ENCODE results near the gene LEUTX.

DNA sequence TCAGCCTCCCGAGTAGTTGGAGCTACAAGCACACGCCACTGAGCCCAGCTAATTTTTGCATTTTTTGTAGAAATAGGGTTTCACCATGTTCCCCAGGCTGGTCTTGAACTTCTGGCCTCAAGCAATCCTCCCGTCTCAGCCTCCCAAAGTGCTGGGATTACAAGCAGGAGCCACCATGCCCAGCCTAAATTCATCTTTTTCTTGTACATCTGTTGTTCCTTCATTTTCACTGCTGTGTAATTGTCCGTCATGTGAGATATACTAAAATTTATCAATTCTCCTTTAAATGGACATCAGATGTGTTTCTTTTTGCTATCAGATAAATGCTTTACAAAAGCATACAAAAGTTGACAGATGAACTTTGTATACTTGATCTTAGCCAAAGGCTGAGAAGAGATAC is 32.4 kb downstream of the LEUTX start:
- TF ChIP-seq POLR2AphosphoS5 (IDR thresholded peaks at IDR 0.05) = no peak
- TF ChIP-seq, protein P1, sequence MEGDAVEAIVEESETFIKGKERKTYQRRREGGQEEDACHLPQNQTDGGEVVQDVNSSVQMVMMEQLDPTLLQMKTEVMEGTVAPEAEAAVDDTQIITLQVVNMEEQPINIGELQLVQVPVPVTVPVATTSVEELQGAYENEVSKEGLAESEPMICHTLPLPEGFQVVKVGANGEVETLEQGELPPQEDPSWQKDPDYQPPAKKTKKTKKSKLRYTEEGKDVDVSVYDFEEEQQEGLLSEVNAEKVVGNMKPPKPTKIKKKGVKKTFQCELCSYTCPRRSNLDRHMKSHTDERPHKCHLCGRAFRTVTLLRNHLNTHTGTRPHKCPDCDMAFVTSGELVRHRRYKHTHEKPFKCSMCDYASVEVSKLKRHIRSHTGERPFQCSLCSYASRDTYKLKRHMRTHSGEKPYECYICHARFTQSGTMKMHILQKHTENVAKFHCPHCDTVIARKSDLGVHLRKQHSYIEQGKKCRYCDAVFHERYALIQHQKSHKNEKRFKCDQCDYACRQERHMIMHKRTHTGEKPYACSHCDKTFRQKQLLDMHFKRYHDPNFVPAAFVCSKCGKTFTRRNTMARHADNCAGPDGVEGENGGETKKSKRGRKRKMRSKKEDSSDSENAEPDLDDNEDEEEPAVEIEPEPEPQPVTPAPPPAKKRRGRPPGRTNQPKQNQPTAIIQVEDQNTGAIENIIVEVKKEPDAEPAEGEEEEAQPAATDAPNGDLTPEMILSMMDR (IDR thresholded peaks at IDR 0.05) = no peak
- TF ChIP-seq POLR2A (IDR thresholded peaks at IDR 0.05) = no peak
- no peak for TF ChIP-seq EP300 (IDR thresholded peaks at IDR 0.05)
